ENCODE results near the gene SGCA. TPM values are rescaled to one million over a fixed set of nuclear protein-coding genes. Genes with fewer than 3 reads are reported as not detected.

The SGCA gene
- total and polyA plus RNA-seq, 9 of the 15 experiments (the other 6 are each of a cell fraction or from before 2014, with no cell fraction given), result not detected

Other genes with a start within 250 kb of the SGCA start
Only the 7 nearest of the 12 such genes appear.
- gene DLX3, start 170.8 kb upstream of the SGCA start, total RNA-seq (2014; rRNA removed), result not detected in 2 replicates
- gene DLX3, start 170.8 kb upstream of the SGCA start, total RNA-seq (2014; rRNA removed; fragmentation: Illumina TruSeq; extraction: Trizol), result not detected in 2 replicates
- gene DLX3, start 170.8 kb upstream of the SGCA start, total RNA-seq (2015; rRNA removed; fragmentation: Illumina TruSeq; extraction: Trizol), result not detected in 2 replicates
- not detected in 2 replicates for gene DLX3, start 170.8 kb upstream of the SGCA start, total RNA-seq (2021)
- gene DLX3, start 170.8 kb upstream of the SGCA start, polyA plus RNA-seq (2011; rRNA removed), result not detected in 2 replicates
- gene DLX3, start 170.8 kb upstream of the SGCA start, polyA plus RNA-seq (2014; fragmentation: Illumina TruSeq; extraction: Trizol), result not detected in 2 replicates
- not detected for gene DLX3, start 170.8 kb upstream of the SGCA start, polyA plus RNA-seq (2014; fragmentation: Nextera tagmentation; extraction: Ambion mirVana)
- not detected in 2 replicates for gene DLX3, start 170.8 kb upstream of the SGCA start, polyA plus RNA-seq (2014; rRNA removed)
- 0.05 and 0.20 TPM in 2 replicates for gene ITGA3, start 109.9 kb upstream of the SGCA start, total RNA-seq (2014; rRNA removed)
- 0.10 and 0.33 TPM in 2 replicates for gene ITGA3, start 109.9 kb upstream of the SGCA start, total RNA-seq (2014; rRNA removed; fragmentation: Illumina TruSeq; extraction: Trizol)
- 0.11 and 0.14 TPM in 2 replicates for gene ITGA3, start 109.9 kb upstream of the SGCA start, total RNA-seq (2015; rRNA removed; fragmentation: Illumina TruSeq; extraction: Trizol)
- 0.75 and 1.3 TPM in 2 replicates for gene ITGA3, start 109.9 kb upstream of the SGCA start, total RNA-seq (2021)
- gene ITGA3, start 109.9 kb upstream of the SGCA start, polyA plus RNA-seq (2011; rRNA removed), result 0.15 and 0.16 TPM in 2 replicates
- gene ITGA3, start 109.9 kb upstream of the SGCA start, polyA plus RNA-seq (2014; fragmentation: Illumina TruSeq; extraction: Trizol), result 0.13 and 0.24 TPM in 2 replicates
- gene ITGA3, start 109.9 kb upstream of the SGCA start, polyA plus RNA-seq (2014; fragmentation: Nextera tagmentation; extraction: Ambion mirVana), result not detected
- 0.03 TPM in 2 replicates for gene ITGA3, start 109.9 kb upstream of the SGCA start, polyA plus RNA-seq (2014; rRNA removed)
- gene PDK2, start 70.7 kb upstream of the SGCA start, total RNA-seq (2014; rRNA removed), result 1.00 and 1.5 TPM in 2 replicates
- gene PDK2, start 70.7 kb upstream of the SGCA start, total RNA-seq (2014; rRNA removed; fragmentation: Illumina TruSeq; extraction: Trizol), result 0.38 and 0.87 TPM in 2 replicates
- gene PDK2, start 70.7 kb upstream of the SGCA start, total RNA-seq (2015; rRNA removed; fragmentation: Illumina TruSeq; extraction: Trizol), result 1.2 and 1.4 TPM in 2 replicates
- 1.9 and 2.5 TPM in 2 replicates for gene PDK2, start 70.7 kb upstream of the SGCA start, total RNA-seq (2021)
- gene PDK2, start 70.7 kb upstream of the SGCA start, polyA plus RNA-seq (2011; rRNA removed), result 1.8 and 5.3 TPM in 2 replicates
- 2.0 and 2.7 TPM in 2 replicates for gene PDK2, start 70.7 kb upstream of the SGCA start, polyA plus RNA-seq (2014; fragmentation: Illumina TruSeq; extraction: Trizol)
- under 1 TPM; 0.03 to 0.08 TPM for gene PDK2, start 70.7 kb upstream of the SGCA start, polyA plus RNA-seq (2014; fragmentation: Nextera tagmentation; extraction: Ambion mirVana)
- gene PDK2, start 70.7 kb upstream of the SGCA start, polyA plus RNA-seq (2014; rRNA removed), result 1.5 and 2.6 TPM in 2 replicates
- not detected in 2 replicates for gene SAMD14, start 35.8 kb upstream of the SGCA start, total RNA-seq (2014; rRNA removed)
- not detected in 2 replicates for gene SAMD14, start 35.8 kb upstream of the SGCA start, total RNA-seq (2014; rRNA removed; fragmentation: Illumina TruSeq; extraction: Trizol)
- not detected in 2 replicates for gene SAMD14, start 35.8 kb upstream of the SGCA start, total RNA-seq (2015; rRNA removed; fragmentation: Illumina TruSeq; extraction: Trizol)
- 0.07 TPM in 1 of 2 replicates, not detected in the other for gene SAMD14, start 35.8 kb upstream of the SGCA start, total RNA-seq (2021)
- gene SAMD14, start 35.8 kb upstream of the SGCA start, polyA plus RNA-seq (2011; rRNA removed), result 0.14 TPM in 1 of 2 replicates, not detected in the other
- gene SAMD14, start 35.8 kb upstream of the SGCA start, polyA plus RNA-seq (2014; fragmentation: Illumina TruSeq; extraction: Trizol), result 0.04 TPM in 1 of 2 replicates, not detected in the other
- gene SAMD14, start 35.8 kb upstream of the SGCA start, polyA plus RNA-seq (2014; fragmentation: Nextera tagmentation; extraction: Ambion mirVana), result not detected
- gene SAMD14, start 35.8 kb upstream of the SGCA start, polyA plus RNA-seq (2014; rRNA removed), result 0.11 TPM in 1 of 2 replicates, not detected in the other
- gene PPP1R9B, start 15.3 kb upstream of the SGCA start, total RNA-seq (2014; rRNA removed), result 45.5 and 52.9 TPM in 2 replicates
- gene PPP1R9B, start 15.3 kb upstream of the SGCA start, total RNA-seq (2014; rRNA removed; fragmentation: Illumina TruSeq; extraction: Trizol), result 9.9 and 14.5 TPM in 2 replicates
- 28.6 and 29.0 TPM in 2 replicates for gene PPP1R9B, start 15.3 kb upstream of the SGCA start, total RNA-seq (2015; rRNA removed; fragmentation: Illumina TruSeq; extraction: Trizol)
- gene PPP1R9B, start 15.3 kb upstream of the SGCA start, total RNA-seq (2021), result 56.6 and 63.5 TPM in 2 replicates
- gene PPP1R9B, start 15.3 kb upstream of the SGCA start, polyA plus RNA-seq (2011; rRNA removed), result 11.6 and 12.7 TPM in 2 replicates
- 24.7 and 25.5 TPM in 2 replicates for gene PPP1R9B, start 15.3 kb upstream of the SGCA start, polyA plus RNA-seq (2014; fragmentation: Illumina TruSeq; extraction: Trizol)
- under 1 TPM; 0.10 to 0.13 TPM for gene PPP1R9B, start 15.3 kb upstream of the SGCA start, polyA plus RNA-seq (2014; fragmentation: Nextera tagmentation; extraction: Ambion mirVana)
- gene PPP1R9B, start 15.3 kb upstream of the SGCA start, polyA plus RNA-seq (2014; rRNA removed), result 34.2 and 35.7 TPM in 2 replicates
- 0.86 and 0.91 TPM in 2 replicates for gene COL1A1, start 35.6 kb downstream of the SGCA start, total RNA-seq (2014; rRNA removed)
- 0.15 TPM in 1 of 2 replicates, not detected in the other for gene COL1A1, start 35.6 kb downstream of the SGCA start, total RNA-seq (2014; rRNA removed; fragmentation: Illumina TruSeq; extraction: Trizol)
- gene COL1A1, start 35.6 kb downstream of the SGCA start, total RNA-seq (2015; rRNA removed; fragmentation: Illumina TruSeq; extraction: Trizol), result 0.08 and 0.18 TPM in 2 replicates
- 2.8 and 3.4 TPM in 2 replicates for gene COL1A1, start 35.6 kb downstream of the SGCA start, total RNA-seq (2021)
- gene COL1A1, start 35.6 kb downstream of the SGCA start, polyA plus RNA-seq (2011; rRNA removed), result 0.11 and 0.20 TPM in 2 replicates
- gene COL1A1, start 35.6 kb downstream of the SGCA start, polyA plus RNA-seq (2014; fragmentation: Illumina TruSeq; extraction: Trizol), result 0.64 and 0.91 TPM in 2 replicates
- under 1 TPM; 0.04 to 0.06 TPM for gene COL1A1, start 35.6 kb downstream of the SGCA start, polyA plus RNA-seq (2014; fragmentation: Nextera tagmentation; extraction: Ambion mirVana)
- 0.86 and 0.95 TPM in 2 replicates for gene COL1A1, start 35.6 kb downstream of the SGCA start, polyA plus RNA-seq (2014; rRNA removed)
- gene TMEM92, start 108.5 kb downstream of the SGCA start, total RNA-seq (2014; rRNA removed), result 0.32 TPM in 1 of 2 replicates, not detected in the other
- gene TMEM92, start 108.5 kb downstream of the SGCA start, total RNA-seq (2014; rRNA removed; fragmentation: Illumina TruSeq; extraction: Trizol), result 0.10 and 0.18 TPM in 2 replicates
- gene TMEM92, start 108.5 kb downstream of the SGCA start, total RNA-seq (2015; rRNA removed; fragmentation: Illumina TruSeq; extraction: Trizol), result 0.14 and 0.23 TPM in 2 replicates
- 0.40 and 0.47 TPM in 2 replicates for gene TMEM92, start 108.5 kb downstream of the SGCA start, total RNA-seq (2021)
- 0.22 and 1.1 TPM in 2 replicates for gene TMEM92, start 108.5 kb downstream of the SGCA start, polyA plus RNA-seq (2011; rRNA removed)
- 2.1 and 2.6 TPM in 2 replicates for gene TMEM92, start 108.5 kb downstream of the SGCA start, polyA plus RNA-seq (2014; fragmentation: Illumina TruSeq; extraction: Trizol)
- under 1 TPM; 0.59 to 0.81 TPM for gene TMEM92, start 108.5 kb downstream of the SGCA start, polyA plus RNA-seq (2014; fragmentation: Nextera tagmentation; extraction: Ambion mirVana)
- gene TMEM92, start 108.5 kb downstream of the SGCA start, polyA plus RNA-seq (2014; rRNA removed), result 0.09 and 0.49 TPM in 2 replicates